Measurements from ENCODE around the gene ASPG.

The ASPG gene

DNA sequence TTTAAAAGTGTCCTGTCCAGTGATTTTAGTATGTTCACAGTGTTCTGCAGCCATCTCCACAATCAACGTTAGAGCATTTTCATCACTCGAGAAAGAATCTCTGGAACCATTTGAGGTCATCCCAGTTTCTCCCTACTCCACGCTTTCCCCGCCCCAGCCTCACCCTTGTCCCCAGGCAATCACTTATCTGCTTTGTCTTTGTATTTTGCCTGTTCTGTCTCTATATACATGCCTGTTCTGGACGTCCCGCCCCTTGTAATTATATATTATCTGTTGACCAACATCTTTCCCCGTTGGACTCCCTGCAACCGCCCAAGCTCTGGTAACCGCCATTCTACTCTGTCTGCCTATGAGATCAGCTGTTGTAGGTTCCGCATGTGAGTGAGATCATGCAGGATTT is 21.5 kb upstream of the ASPG start:
- TF ChIP-seq CTCF (IDR thresholded peaks at IDR 0.05) = no peak

DNA sequence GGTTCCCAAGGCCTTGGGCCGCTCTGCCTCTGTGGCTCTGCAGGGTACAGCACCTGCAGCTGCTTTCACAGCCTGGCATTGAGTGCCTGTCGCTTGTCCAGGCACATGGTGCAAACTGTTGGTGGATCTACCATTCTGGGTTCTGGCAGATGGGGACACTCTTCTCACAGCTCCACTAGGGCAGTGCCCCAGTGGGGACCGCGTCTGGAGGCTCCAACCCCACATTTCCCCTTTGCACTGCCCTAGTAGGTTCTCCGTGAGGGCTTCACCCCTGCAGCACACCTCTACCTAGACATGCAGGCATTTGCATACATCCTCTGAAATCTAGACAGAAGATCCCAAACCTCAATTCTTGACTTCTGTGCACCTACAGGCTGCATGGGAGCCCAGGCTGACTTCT is 19.2 kb upstream of the ASPG start:
- TF ChIP-seq CTCF (IDR thresholded peaks at IDR 0.05) = no peak

GRCh38 chr14:104066719-104067295 is 18.7 kb upstream of the ASPG start:
- TF ChIP-seq CTCF (IDR thresholded peaks at IDR 0.05) = no peak

DNA sequence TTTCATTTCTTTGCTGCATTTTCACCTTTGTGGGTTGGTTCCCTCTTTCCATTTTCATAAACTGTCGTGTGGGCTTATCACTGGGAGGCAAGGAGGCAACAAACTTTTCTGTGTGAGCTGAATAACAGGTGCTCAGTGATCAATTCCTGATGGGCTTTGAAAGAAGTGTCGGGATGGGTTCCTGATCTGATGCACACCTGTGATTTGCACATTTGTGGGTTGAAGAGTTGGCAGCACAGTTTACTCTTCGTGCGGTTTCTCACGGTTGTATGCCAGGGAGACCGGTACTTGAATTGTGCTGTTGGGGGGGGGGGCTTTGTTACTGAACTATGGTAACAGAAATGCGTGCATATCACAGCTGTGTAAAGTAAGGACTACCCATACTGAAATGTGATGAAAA is 16.0 kb upstream of the ASPG start:
- no peak for TF ChIP-seq CTCF (IDR thresholded peaks at IDR 0.05)

DNA sequence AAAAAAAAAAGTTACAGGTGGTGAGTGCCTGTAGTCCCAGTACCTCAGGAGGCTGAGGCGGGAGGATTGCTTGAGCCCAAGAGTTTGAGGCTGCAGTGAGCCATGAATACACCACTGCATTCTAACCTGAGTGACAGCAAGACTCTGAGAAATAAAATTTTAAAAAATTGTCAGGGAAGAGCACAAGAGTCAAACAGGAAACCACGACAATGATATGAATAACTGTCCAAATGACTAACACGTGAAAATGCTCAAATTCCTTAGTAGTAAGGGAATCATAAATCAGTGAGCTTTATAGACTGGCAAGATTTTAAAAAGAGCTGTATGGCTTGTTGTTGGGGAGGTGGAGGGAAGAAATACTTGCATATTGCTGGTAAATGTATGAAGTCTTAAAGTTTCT is 12.9 kb upstream of the ASPG start:
- TF ChIP-seq CTCF (IDR thresholded peaks at IDR 0.05) = no peak

- TF ChIP-seq CTCF (IDR thresholded peaks at IDR 0.05) = no peak
These were observed 11.7 kb upstream of the ASPG start for GRCh38 chr14:104073764-104074163.

DNA sequence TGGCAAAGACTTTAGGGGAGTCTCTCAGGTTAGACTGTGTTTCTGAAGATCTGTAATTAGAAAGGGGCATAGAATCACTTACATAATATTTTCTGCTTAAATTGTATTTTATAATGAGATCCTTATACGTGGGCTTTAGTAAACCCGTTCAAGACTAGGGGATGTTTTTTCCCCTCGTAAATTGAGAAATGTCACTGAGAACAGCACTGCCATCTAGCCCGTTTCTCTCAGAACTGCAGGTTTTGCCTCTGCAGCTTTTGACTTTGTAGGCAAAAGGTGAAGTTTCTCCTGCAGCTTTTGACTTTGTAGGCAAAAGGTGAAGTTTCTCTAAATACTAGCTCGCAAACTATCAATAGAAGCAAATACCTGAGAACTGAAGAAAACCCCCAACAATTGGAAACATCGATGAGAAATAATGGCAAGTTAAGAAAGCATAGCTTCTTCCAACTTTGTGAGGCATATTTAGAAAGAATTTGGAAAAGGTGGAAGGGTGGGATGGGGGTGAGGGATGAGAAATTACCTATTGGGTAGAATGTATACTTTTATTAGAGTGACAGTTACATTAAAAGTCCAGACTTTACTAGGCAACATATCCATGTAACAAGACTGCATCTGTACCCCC is 9.9 kb upstream of the ASPG start:
- TF ChIP-seq CTCF (IDR thresholded peaks at IDR 0.05) = peak; percentile 61

- no peak for TF ChIP-seq CTCF (IDR thresholded peaks at IDR 0.05)
These were observed 8.8 kb upstream of the ASPG start for GRCh38 chr14:104076743-104077142.
